H9 (cell line): ENCODE measurements around the gene RALGDS. TPM values are rescaled to one million over a fixed set of nuclear protein-coding genes. Genes with fewer than 3 reads are reported as not detected.

ENCODE experiments used
- DNase-seq: peaks from one replicate; pipeline ENCODE4 v3.0.0-alpha.2; 2017
- H2AFZ ChIP-seq: one replicate; pipeline ENCODE4 v1.6.1; 2013; ENCODE audit warnings: mild to moderate bottlenecking, low read length, control low read depth, moderate library complexity
- H2AK5ac ChIP-seq: 2 replicates; pipeline ENCODE4 v1.6.1; 2013; ENCODE audit warnings: low read length, control low read depth, mixed read lengths; ENCODE audit not compliant: insufficient read length
- H2BK120ac ChIP-seq: one replicate; pipeline ENCODE4 v1.6.1; 2013; ENCODE audit warnings: low read depth, mild to moderate bottlenecking, low read length, control low read depth, inconsistent platforms; ENCODE audit not compliant: poor library complexity, severe bottlenecking
- H2BK12ac ChIP-seq: 2 replicates; pipeline ENCODE4 v1.6.1; 2013; ENCODE audit warnings: low read length, control low read depth, mixed read lengths, low read depth; ENCODE audit not compliant: insufficient read length
- H2BK15ac ChIP-seq: 2 replicates; pipeline ENCODE4 v1.6.1; 2013; ENCODE audit warnings: low read depth, low read length, control low read depth
- H2BK20ac ChIP-seq: one replicate; pipeline ENCODE4 v1.6.1; 2013; ENCODE audit warnings: low read depth, mild to moderate bottlenecking, low read length, control low read depth, inconsistent platforms; ENCODE audit not compliant: poor library complexity, severe bottlenecking
- H2BK5ac ChIP-seq: 2 replicates; pipeline ENCODE4 v1.6.1; 2013; ENCODE audit warnings: low read length, control low read depth, mixed read lengths; ENCODE audit not compliant: insufficient read length
- H3K14ac ChIP-seq: 2 replicates; pipeline ENCODE4 v1.6.1; 2013; ENCODE audit warnings: low read length, control low read depth; ENCODE audit not compliant: insufficient read depth
- H3K18ac ChIP-seq: 2 replicates; pipeline ENCODE4 v1.6.1; 2013; ENCODE audit warnings: low read depth, mild to moderate bottlenecking, mixed read lengths, low read length, control low read depth; ENCODE audit not compliant: insufficient read length
- H3K23ac ChIP-seq: 2 replicates; pipeline ENCODE4 v1.6.1; 2013; ENCODE audit warnings: low read length, control low read depth, mixed read lengths, low read depth; ENCODE audit not compliant: insufficient read length
- H3K23me2 ChIP-seq: 2 replicates; pipeline ENCODE4 v1.6.1; 2013; ENCODE audit warnings: low read depth, mild to moderate bottlenecking, mixed read lengths, low read length, control low read depth; ENCODE audit not compliant: insufficient read length, poor library complexity, severe bottlenecking
- H3K27ac ChIP-seq: 2 replicates; pipeline ENCODE4 v1.5.1; 2013; ENCODE audit warnings: low read length, control low read depth, mixed read lengths, low read depth; ENCODE audit not compliant: insufficient read length
- H3K27me3 ChIP-seq: 2 replicates; pipeline ENCODE4 v1.6.1; 2013; ENCODE audit warnings: low read length, control low read depth, inconsistent platforms; ENCODE audit not compliant: insufficient read depth
- H3K4ac ChIP-seq: 2 replicates; pipeline ENCODE4 v1.6.1; 2013; ENCODE audit warnings: low read depth, mild to moderate bottlenecking, control low read depth, inconsistent platforms, low read length, moderate library complexity
- H3K4me1 ChIP-seq: 2 replicates; pipeline ENCODE4 v1.6.1; 2013; ENCODE audit warnings: low read length, control low read depth, inconsistent platforms; ENCODE audit not compliant: insufficient read depth
- H3K4me2 ChIP-seq: 2 replicates; pipeline ENCODE4 v1.6.1; 2013; ENCODE audit warnings: low read length, control low read depth, mixed read lengths; ENCODE audit not compliant: insufficient read length, insufficient read depth
- H3K56ac ChIP-seq: 2 replicates; pipeline ENCODE4 v1.6.1; 2013; ENCODE audit warnings: low read depth, mild to moderate bottlenecking, mixed read lengths, low read length, control low read depth; ENCODE audit not compliant: insufficient read length
- H3K79me1 ChIP-seq: 2 replicates; pipeline ENCODE4 v1.6.1; 2013; ENCODE audit warnings: low read depth, mild to moderate bottlenecking, moderate library complexity, low read length, control low read depth, inconsistent platforms; ENCODE audit not compliant: insufficient read depth, poor library complexity, severe bottlenecking
- H3K79me2 ChIP-seq: 2 replicates; pipeline ENCODE4 v1.6.1; 2013; ENCODE audit warnings: low read length, control low read depth, inconsistent platforms; ENCODE audit not compliant: insufficient read depth
- H3K9ac ChIP-seq: 2 replicates; pipeline ENCODE4 v1.6.1; 2013; ENCODE audit warnings: low read length, control low read depth, mixed read lengths; ENCODE audit not compliant: insufficient read length; ENCODE audit errors: extremely low read depth
- H3K9me3 ChIP-seq: one replicate; pipeline ENCODE4 v1.6.1; 2013; ENCODE audit warnings: low read depth, low read length, inconsistent platforms; ENCODE audit not compliant: control insufficient read depth
- H3T11ph ChIP-seq: one replicate; pipeline ENCODE4 v1.6.1; 2013; ENCODE audit warnings: mild to moderate bottlenecking, low read length, control low read depth, inconsistent platforms
- H4K20me1 ChIP-seq: one replicate; pipeline ENCODE4 v1.6.1; 2013; ENCODE audit not compliant: control insufficient read depth, insufficient read length, insufficient read depth
- H4K5ac ChIP-seq: 2 replicates; pipeline ENCODE4 v1.6.1; 2013; ENCODE audit warnings: low read depth, mild to moderate bottlenecking, mixed read lengths, low read length, control low read depth; ENCODE audit not compliant: insufficient read length
- H4K8ac ChIP-seq: replicated peaks from 2 replicates; pipeline ENCODE4 v1.6.1; 2013; ENCODE audit warnings: low read length, control low read depth, mixed read lengths, low read depth; ENCODE audit not compliant: insufficient read length
- H4K91ac ChIP-seq: 2 replicates; pipeline ENCODE4 v1.6.1; 2013; ENCODE audit warnings: low read depth, mild to moderate bottlenecking, moderate library complexity, mixed read lengths, low read length, control low read depth; ENCODE audit not compliant: insufficient read length
- H3K27ac Mint-ChIP-seq, 3 experiments: 2 replicates in 2 of 3; 3 replicates in 1 of 3; pipeline ENCODE4 v1.8.0; 2020 to 2021; ENCODE audit warnings: mixed read lengths in 3 of 3, mild to moderate bottlenecking in 1 of 3, moderate library complexity in 1 of 3
- H3K27me3 Mint-ChIP-seq: 2 replicates; pipeline ENCODE4 v1.8.0; 2021; ENCODE audit warnings: low read depth, mild to moderate bottlenecking, moderate library complexity, mixed read lengths
- H3K36me3 Mint-ChIP-seq, 3 experiments: 2 replicates in 2 of 3; 3 replicates in 1 of 3; pipeline ENCODE4 v1.8.0; 2020 to 2021; ENCODE audit warnings: low read depth in 3 of 3, mixed read lengths in 3 of 3; ENCODE audit not compliant: insufficient read depth in 1 of 3
- H3K4me1 Mint-ChIP-seq, 2 experiments: 2 replicates each; pipeline ENCODE4 v1.8.0; 2020; ENCODE audit warnings: mixed read lengths in 2 of 2
- H3K4me3 Mint-ChIP-seq, 2 experiments: 2 replicates in 1 of 2; 3 replicates in 1 of 2; pipeline ENCODE4 v1.8.0; 2020 to 2021; ENCODE audit warnings: mild to moderate bottlenecking in 2 of 2, mixed read lengths in 2 of 2, moderate library complexity in 1 of 2
- H3K9me3 Mint-ChIP-seq, 2 experiments: 2 replicates in 1 of 2; 3 replicates in 1 of 2; pipeline ENCODE4 v1.8.0; 2020; ENCODE audit warnings: mild to moderate bottlenecking in 2 of 2, mixed read lengths in 2 of 2, moderate library complexity in 1 of 2
- WGBS: extraction: QIAGEN DNeasy Blood & Tissue Kit; methylation state at CpG from one replicate; pipeline ENCODE4 v1.1.7; 2013; ENCODE audit warnings: missing lambda C conversion rate, low lambda C conversion rate, mixed read lengths; ENCODE audit not compliant: insufficient read length; ENCODE audit errors: extremely low coverage; 5-methylcytosine and 5-hydroxymethylcytosine counted together
- total RNA-seq: library from RNA; stranded (reverse); gene quantifications from 2 replicates; pipeline ENCODE4 v1.2.1, GENCODE V29; 2021
- TF ChIP-seq, protein P1 (sequence below): fragments of 200-600 bp; sonication (generic); conservative IDR thresholded peaks from 3 replicates; pipeline ENCODE4 v1.8.0; 2021; ENCODE audit warnings: antibody characterized with exemption, mild to moderate bottlenecking

The RALGDS gene
- total RNA-seq, 1 experiment from 2014 or later: 21.3 TPM

DNA sequence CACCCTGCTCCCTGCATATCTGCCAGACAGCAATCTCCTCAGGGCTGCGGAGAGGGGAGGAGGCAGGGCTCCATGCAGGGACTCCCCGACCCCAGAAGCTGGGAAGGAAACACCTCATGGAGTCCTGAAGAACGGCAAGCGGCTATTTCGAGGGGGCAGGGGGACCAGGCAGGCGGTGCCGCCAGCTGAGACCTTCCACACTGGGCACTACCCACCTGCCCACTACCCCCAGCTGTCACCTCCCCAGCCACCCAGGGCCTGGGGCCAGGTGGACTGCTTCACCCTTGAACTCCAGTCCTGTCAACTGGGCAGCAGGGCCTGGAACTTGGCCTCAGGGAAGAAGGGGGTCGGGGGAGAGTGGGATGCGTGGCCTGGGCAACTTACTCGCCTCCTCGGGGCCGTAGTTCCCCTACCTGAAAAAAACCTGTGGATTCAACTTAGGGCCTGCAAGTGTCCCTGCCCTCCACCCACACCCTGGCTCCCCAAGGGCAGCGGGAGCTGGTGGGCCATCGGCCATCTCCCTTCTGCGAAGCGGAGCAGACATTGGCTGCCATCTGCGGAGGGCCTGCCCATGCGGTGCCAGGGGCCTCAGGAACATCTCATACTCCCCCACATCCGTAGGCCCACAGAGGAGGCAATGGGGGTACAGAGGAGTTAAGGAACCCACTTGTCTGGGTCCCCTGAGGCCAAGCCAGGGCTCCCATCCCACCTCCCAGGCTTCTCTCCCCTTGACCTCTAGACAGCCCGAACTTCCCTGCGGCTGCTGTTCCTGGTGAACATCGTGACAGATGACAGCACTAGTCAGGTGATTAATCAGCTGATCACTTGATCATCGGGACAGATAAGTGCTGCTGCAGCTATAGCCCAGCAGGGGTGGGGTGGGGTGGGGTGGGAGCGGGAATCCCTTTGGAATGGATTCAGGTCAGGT, 18.5 kb upstream of the RALGDS start:
- no peak overlapping the region for H4K8ac ChIP-seq
- H3K23me2 ChIP-seq: peaks cover 2% of the 10 kb centered on the region
- H3K4me3 Mint-ChIP-seq: no peak overlapping the region; a peak in 1 of 5 replicates
- H2AK5ac ChIP-seq: no peak overlapping the region
- H4K20me1 ChIP-seq: no peaks in the 10 kb centered on the region
- H3K4ac ChIP-seq: no peak overlapping the region
- no peak overlapping the region for H2BK5ac ChIP-seq
- H2BK120ac ChIP-seq: no peak overlapping the region
- H3K4me1 Mint-ChIP-seq: peaks cover 5 to 12% of the 10 kb centered on the region in 2 experiments
- no peak overlapping the region for H3K27ac ChIP-seq
- no peaks in the 10 kb centered on the region for H3K9me3 ChIP-seq
- H3K56ac ChIP-seq: no peak overlapping the region
- H3K27me3 Mint-ChIP-seq: peaks cover 1% of the 10 kb centered on the region; the same call in 1 of the 2 replicates
- H4K5ac ChIP-seq: no peak overlapping the region
- no peaks in the 10 kb centered on the region for H3K79me1 ChIP-seq
- no peak overlapping the region for H4K91ac ChIP-seq
- H3K9me3 Mint-ChIP-seq: no peaks in the 10 kb centered on the region
- no peaks in the 10 kb centered on the region for H3K36me3 Mint-ChIP-seq
- no peak overlapping the region for H2AFZ ChIP-seq
- no CpG with 5 or more reads among the region's 24 CpGs for WGBS
- no peak overlapping the region for H2BK20ac ChIP-seq
- H3K9ac ChIP-seq: no peak overlapping the region
- H3K79me2 ChIP-seq: no peaks in the 10 kb centered on the region
- H2BK15ac ChIP-seq: no peak overlapping the region
- H3K18ac ChIP-seq: no peak overlapping the region
- no peak for DNase-seq
- TF ChIP-seq, protein P1, sequence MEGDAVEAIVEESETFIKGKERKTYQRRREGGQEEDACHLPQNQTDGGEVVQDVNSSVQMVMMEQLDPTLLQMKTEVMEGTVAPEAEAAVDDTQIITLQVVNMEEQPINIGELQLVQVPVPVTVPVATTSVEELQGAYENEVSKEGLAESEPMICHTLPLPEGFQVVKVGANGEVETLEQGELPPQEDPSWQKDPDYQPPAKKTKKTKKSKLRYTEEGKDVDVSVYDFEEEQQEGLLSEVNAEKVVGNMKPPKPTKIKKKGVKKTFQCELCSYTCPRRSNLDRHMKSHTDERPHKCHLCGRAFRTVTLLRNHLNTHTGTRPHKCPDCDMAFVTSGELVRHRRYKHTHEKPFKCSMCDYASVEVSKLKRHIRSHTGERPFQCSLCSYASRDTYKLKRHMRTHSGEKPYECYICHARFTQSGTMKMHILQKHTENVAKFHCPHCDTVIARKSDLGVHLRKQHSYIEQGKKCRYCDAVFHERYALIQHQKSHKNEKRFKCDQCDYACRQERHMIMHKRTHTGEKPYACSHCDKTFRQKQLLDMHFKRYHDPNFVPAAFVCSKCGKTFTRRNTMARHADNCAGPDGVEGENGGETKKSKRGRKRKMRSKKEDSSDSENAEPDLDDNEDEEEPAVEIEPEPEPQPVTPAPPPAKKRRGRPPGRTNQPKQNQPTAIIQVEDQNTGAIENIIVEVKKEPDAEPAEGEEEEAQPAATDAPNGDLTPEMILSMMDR: no peak
- no peak overlapping the region for H2BK12ac ChIP-seq
- H3K4me1 ChIP-seq: no peaks in the 10 kb centered on the region
- H3K23ac ChIP-seq: no peak overlapping the region
- no peak overlapping the region for H3K14ac ChIP-seq
- H3K27me3 ChIP-seq: no peaks in the 10 kb centered on the region
- H3K4me2 ChIP-seq: no peak overlapping the region
- no peak overlapping the region for H3T11ph ChIP-seq
- H3K27ac Mint-ChIP-seq: no peak overlapping the region
